Activated naive CD8-positive, alpha-beta T cell treated with anti-CD3 and anti-CD28 coated beads for 36 hours (primary cell): ENCODE measurements around the gene SMURF1. TPM values are rescaled to one million over a fixed set of nuclear protein-coding genes. Genes with fewer than 3 reads are reported as not detected.
A peak's percentile ranks its signal among the peaks of the same experiment; 100 is the strongest.

Experiments used
- DNase-seq: peaks from one replicate; pipeline ENCODE4 v3.0.0; 2021
- H3K27ac Mint-ChIP-seq: one replicate; pipeline ENCODE4 v1.8.0; 2022; ENCODE audit warnings: mild to moderate bottlenecking, moderate library complexity, mixed read lengths
- H3K27me3 Mint-ChIP-seq: one replicate; pipeline ENCODE4 v1.8.0; 2022; ENCODE audit warnings: mild to moderate bottlenecking, mixed read lengths
- H3K36me3 Mint-ChIP-seq: one replicate; pipeline ENCODE4 v1.8.0; 2021; ENCODE audit warnings: mild to moderate bottlenecking, mixed read lengths
- H3K4me1 Mint-ChIP-seq: one replicate; pipeline ENCODE4 v1.8.0; 2021; ENCODE audit warnings: mixed read lengths
- H3K4me3 Mint-ChIP-seq: one replicate; pipeline ENCODE4 v1.8.0; 2022; ENCODE audit warnings: mild to moderate bottlenecking, moderate library complexity, mixed read lengths
- H3K9me3 Mint-ChIP-seq: one replicate; pipeline ENCODE4 v1.8.0; 2022; ENCODE audit warnings: mixed read lengths
- total RNA-seq, 2 experiments: library from RNA; stranded (reverse); gene quantifications; one replicate each; pipeline ENCODE4 v1.2.3, GENCODE V29; 2021

The SMURF1 gene
- total RNA-seq, 2 experiments from 2014 or later, result 12.3 TPM

DNA sequence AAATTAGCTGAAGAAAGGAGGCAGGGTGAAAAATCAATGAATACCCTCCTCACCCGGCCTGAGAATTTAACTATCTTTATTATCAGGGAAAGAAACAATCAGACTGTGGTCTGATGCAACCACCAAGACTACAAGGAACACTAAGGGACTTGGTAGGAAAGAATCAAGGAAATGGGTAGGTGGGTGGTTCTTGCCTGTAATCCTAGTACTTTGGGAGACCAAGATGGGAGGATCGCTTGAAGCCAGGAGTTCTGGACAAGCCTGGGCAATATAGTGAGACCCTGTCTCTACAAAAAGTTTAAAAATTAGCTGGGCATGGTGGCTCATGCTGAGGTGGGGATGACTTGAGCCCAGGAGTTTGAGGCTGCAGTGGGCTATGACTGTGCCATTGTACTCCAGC, 12.6 kb downstream of the SMURF1 start:
- Mint-ChIP-seq H3K27me3 (no peaks in the 10 kb centered on the region), H3K4me3 (no peak overlapping the region), H3K9me3 (no peaks in the 10 kb centered on the region), H3K36me3 (peaks cover 4% of the 10 kb centered on the region), H3K4me1 (peaks cover 42% of the 10 kb centered on the region), H3K27ac (no peak overlapping the region)
- DNase-seq, result no peak

DNA sequence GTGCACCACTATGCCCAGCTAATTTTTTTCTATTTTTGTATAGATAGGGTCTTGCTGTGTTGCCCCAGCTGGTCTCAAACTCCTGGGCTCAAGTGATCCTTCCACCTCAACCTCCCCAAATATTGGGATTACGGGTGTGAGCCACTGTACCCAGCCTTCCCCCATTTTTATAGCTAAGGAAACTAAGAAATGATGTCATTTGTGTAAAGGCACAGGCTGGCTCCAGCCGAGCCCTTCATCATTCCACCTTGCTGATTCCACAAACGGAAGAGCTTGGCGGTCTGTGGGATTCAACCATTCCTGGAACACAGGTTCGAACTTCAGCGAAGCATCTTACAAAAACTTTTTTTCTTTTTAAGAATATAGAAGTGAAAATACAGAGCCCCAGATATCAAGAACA, 14.4 kb downstream of the SMURF1 start:
- Mint-ChIP-seq H3K9me3 (no peaks in the 10 kb centered on the region), H3K4me1 (peaks cover 39% of the 10 kb centered on the region), H3K4me3 (no peak overlapping the region), H3K27me3 (no peaks in the 10 kb centered on the region), H3K27ac (no peak overlapping the region), H3K36me3 (peaks cover 4% of the 10 kb centered on the region)
- no peak for DNase-seq

DNA sequence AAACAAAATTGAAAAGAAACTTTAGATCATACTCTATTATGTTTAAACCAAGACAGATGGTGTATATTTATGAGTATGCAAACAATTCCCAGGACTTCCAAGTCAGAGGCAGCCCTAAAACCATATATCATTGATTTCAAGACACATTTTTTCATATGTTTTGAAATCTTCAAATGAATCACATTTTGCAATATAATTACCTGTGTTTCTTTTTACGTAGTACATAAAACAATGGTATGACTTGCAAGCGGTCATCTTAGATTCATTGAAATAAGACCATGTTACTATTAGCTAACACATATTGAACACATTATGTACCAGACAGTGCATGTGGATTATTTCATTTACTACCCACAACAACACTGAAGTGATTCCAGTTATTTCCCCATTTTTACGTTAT, 14.9 kb downstream of the SMURF1 start:
- Mint-ChIP-seq H3K27ac (no peak overlapping the region), H3K36me3 (peaks cover 4% of the 10 kb centered on the region), H3K4me1 (peaks cover 39% of the 10 kb centered on the region), H3K9me3 (no peaks in the 10 kb centered on the region), H3K27me3 (no peaks in the 10 kb centered on the region), H3K4me3 (no peak overlapping the region)
- no peak for DNase-seq

DNA sequence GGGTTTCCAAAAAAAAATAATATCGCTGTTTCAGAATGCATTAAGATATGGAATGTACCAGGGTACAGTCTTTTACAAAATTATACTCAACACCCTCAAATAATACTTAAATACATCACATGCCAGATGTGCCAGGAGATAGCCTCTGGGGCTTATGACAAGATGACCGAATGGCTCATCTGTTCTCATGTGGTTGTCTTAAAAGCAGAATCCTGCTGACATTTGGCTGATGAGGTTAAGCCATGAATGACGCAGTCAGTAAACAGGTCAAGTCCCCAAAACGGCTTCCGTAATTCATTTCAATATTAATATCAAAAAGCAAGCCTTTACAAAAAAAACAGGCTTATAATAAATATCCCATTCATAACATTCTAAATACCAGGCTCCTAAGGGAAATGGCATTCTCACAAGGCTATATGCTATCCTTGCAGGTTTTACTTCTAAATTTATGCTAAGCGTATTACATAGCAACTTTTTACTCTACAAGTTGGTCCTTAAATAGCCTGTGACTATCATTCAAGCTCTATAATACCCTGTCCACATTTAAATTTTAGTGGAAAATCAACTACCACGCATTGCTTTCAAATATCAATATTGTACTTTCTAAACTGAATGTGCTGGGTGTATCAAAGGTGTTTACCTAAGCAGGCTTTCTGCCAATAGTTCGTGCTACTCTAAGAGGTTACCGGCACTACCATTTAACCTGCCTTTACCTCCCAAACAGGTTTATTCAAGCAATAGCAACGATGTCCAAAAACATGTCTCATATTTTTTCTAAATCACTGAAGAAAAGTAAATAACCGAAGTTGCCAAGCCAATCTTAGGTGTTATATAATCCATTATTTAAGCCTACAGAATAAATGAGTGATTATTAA, 15.6 kb downstream of the SMURF1 start:
- H3K9me3 Mint-ChIP-seq, result no peaks in the 10 kb centered on the region
- no peaks in the 10 kb centered on the region for H3K27me3 Mint-ChIP-seq
- no peak for DNase-seq
- peaks cover 41% of the 10 kb centered on the region for H3K4me1 Mint-ChIP-seq
- H3K36me3 Mint-ChIP-seq, result peaks cover 4% of the 10 kb centered on the region
- H3K27ac Mint-ChIP-seq, result no peak overlapping the region
- H3K4me3 Mint-ChIP-seq, result no peak overlapping the region

DNA sequence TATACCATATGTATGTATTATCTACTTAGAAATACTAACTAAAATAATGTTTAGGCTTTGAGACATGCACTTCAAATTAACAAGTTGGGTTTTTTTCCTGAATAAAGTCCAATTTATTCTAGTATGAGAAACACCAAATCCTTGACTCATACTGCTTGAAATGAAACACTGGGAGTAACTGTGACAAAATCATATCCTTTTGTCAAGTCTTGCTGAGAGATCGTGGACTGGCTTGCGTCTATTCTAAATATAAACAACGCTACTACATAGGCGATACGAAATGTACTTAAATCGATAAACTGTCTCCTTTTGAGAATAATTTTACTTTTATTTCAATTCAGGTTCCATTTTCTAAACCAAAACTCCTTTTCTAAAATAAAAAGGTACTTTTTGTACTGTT, 16.3 kb downstream of the SMURF1 start:
- H3K9me3 Mint-ChIP-seq, result no peaks in the 10 kb centered on the region
- H3K36me3 Mint-ChIP-seq, result peaks cover 6% of the 10 kb centered on the region
- no peak overlapping the region for H3K4me3 Mint-ChIP-seq
- DNase-seq, result no peak
- H3K27ac Mint-ChIP-seq, result no peak overlapping the region
- no peaks in the 10 kb centered on the region for H3K27me3 Mint-ChIP-seq
- H3K4me1 Mint-ChIP-seq, result peaks cover 38% of the 10 kb centered on the region

DNA sequence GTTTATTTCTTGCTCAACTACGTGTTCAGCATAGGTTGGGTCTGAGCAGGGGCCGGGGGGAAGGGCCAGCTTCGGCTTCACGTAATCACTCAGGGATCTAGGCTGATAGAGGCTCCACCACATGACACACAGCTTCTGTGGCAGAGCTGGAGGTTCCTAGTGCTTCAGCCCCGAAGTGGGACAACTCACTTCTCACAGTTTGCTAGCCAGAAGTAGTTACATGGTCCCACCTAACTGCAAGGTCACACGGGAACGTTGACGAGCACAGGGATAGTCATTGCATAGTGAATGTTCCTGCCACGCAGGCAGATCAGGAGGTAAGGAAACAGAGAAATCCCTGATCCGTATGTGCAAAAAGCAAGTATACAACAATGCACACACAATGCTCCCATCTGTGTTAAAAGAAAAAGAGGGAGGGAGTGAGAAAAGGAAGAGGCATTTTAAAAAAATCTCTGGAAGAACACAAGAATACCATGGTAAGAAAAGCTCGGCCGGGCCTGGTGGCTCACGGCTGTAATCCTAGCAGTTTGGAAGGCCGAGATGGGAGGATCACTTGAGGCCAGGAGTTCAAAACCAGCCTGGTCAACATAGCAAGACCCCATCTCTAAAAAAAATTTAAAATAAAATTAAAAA, 16.9 kb downstream of the SMURF1 start:
- Mint-ChIP-seq H3K27me3 (no peaks in the 10 kb centered on the region), H3K4me1 (peaks cover 32% of the 10 kb centered on the region), H3K36me3 (peaks cover 7% of the 10 kb centered on the region), H3K27ac (no peak overlapping the region), H3K9me3 (no peaks in the 10 kb centered on the region), H3K4me3 (no peak overlapping the region)
- no peak for DNase-seq

DNA sequence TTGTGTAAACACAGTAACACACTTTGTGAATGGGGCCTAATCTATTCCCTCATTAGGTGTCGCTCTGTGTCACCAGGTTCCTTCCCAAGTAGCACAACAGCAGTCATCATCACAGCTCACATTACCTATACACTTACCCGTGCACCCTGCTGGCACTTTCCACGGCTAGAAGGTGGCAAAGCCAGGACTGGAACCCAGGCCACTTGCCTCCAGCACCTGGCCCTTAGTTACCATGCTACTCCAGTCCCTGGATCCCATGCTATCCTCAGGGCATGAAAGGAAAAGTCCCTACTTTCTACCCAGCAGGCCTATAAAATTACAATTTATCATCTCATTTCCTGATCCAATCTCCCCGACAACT, 18.4 kb downstream of the SMURF1 start:
- no peak for DNase-seq
- Mint-ChIP-seq H3K27me3 (no peaks in the 10 kb centered on the region), H3K4me3 (no peak overlapping the region), H3K36me3 (peaks cover 15% of the 10 kb centered on the region), H3K9me3 (peaks cover 2% of the 10 kb centered on the region), H3K27ac (no peak overlapping the region), H3K4me1 (peaks cover 31% of the 10 kb centered on the region)

DNA sequence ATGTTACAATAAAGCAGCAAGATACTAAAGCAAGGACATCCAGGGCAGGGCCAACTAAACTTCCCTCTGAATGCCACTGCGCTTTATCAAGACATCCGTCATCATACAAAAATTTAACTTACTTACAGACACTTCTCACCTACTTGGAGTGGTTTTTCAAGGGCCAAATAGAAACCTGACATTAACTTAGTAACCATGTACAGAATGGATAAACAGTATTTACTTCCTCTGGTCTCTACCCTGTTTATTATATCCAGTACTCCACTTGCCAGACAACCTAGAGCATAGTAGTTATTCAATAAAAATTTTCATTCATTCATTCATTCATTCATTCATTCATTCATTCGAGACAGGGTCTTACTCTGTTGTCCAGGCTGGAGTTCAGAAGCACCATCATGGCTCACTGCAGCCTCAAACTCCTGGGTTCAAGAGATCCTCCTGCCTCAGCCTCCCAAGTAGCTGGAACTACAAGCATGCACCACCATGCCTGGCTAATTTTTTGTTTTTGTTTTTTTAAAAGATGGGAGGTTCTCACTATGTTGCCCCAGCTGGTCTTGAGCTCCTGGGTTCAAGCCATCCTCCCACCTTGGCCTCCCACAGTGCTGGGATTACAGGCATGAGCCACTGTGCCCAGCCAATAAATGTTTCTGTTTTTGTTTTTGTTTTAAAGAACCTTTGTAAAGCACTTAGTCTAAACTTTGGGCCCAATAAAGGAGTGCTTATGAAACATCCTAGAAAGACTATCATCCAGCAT, 19.0 kb downstream of the SMURF1 start:
- H3K27me3 Mint-ChIP-seq, result no peaks in the 10 kb centered on the region

DNA sequence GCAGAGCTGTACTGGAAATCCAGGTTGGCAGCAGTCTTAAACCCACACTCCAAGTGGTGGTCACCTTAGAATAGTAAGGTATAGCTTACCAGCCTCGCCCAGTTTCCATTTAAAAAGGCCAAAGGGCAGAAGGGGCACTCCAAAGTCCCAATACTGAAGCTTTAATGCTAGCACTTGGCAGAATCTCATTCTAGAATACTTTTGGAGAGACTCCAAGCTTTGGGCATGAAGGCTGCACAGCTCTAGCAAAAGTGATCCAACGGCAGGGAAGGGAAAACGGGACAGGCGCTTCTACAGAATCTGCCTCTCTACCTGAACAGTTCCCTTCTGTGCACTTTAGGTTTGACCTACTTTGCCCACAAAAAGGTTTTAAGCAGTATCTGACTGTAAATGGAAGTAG, 19.7 kb downstream of the SMURF1 start:
- Mint-ChIP-seq H3K27ac (no peak overlapping the region), H3K36me3 (peaks cover 25% of the 10 kb centered on the region), H3K4me3 (no peak overlapping the region), H3K4me1 (peaks cover 34% of the 10 kb centered on the region), H3K27me3 (no peaks in the 10 kb centered on the region), H3K9me3 (peaks cover 8% of the 10 kb centered on the region)
- DNase-seq, result no peak

More for the DNA sequence above, 19.0 kb downstream of the SMURF1 start:
- H3K27ac Mint-ChIP-seq, result no peak overlapping the region
- peaks cover 21% of the 10 kb centered on the region for H3K36me3 Mint-ChIP-seq
- DNase-seq, result no peak
- H3K4me3 Mint-ChIP-seq, result no peak overlapping the region
- H3K4me1 Mint-ChIP-seq, result peaks cover 34% of the 10 kb centered on the region
- peaks cover 6% of the 10 kb centered on the region for H3K9me3 Mint-ChIP-seq

DNA sequence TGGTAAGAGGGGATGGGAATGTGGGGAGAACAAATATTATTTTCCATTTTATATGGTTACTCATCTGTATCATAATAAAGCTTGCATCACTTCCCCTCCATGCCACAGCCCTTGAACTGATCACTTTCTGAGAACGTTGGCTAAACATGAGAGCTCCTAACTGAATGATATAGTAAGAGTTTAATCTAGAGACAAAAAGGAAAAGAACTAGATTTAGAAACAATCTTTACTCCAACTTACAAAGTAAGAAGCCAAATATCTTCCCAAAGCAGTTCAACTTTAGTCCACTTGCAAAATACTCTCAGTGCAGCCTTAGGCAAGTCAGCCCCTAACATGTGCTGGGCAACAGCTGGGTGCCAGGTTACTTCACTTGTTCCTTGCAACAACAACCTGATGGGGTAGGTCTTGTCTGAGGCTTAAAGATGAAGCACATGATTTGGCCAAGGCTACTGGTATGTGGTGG, 20.3 kb downstream of the SMURF1 start:
- Mint-ChIP-seq H3K4me1 (peaks cover 34% of the 10 kb centered on the region), H3K27ac (peak overlapping the region; percentile 39), H3K36me3 (peaks cover 29% of the 10 kb centered on the region), H3K9me3 (peaks cover 11% of the 10 kb centered on the region), H3K27me3 (no peaks in the 10 kb centered on the region), H3K4me3 (no peak overlapping the region)
- DNase-seq, result no peak

DNA sequence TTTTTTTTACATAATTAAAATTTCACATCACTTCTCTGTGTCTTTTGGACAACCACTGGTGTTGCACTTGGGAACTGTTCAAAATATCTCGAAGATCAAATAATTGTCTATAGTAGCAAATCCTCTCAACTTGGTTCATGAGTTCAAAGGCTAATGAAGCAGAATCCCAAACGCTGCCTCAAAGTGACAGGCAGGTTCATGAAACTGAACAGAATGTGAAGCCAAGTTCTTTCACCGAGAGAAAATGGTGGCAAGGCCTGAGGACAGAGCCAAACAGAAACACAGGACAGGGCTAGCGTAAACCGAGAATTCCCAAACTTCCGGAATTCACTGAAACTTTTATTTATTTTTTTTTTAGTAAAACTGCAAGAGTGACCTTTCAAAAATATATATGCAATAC, 21.1 kb downstream of the SMURF1 start:
- no peaks in the 10 kb centered on the region for H3K27me3 Mint-ChIP-seq
- no peak overlapping the region for H3K27ac Mint-ChIP-seq
- H3K9me3 Mint-ChIP-seq, result peaks cover 17% of the 10 kb centered on the region
- peaks cover 40% of the 10 kb centered on the region for H3K4me1 Mint-ChIP-seq
- peaks cover 36% of the 10 kb centered on the region for H3K36me3 Mint-ChIP-seq
- no peak for DNase-seq
- no peak overlapping the region for H3K4me3 Mint-ChIP-seq

DNA sequence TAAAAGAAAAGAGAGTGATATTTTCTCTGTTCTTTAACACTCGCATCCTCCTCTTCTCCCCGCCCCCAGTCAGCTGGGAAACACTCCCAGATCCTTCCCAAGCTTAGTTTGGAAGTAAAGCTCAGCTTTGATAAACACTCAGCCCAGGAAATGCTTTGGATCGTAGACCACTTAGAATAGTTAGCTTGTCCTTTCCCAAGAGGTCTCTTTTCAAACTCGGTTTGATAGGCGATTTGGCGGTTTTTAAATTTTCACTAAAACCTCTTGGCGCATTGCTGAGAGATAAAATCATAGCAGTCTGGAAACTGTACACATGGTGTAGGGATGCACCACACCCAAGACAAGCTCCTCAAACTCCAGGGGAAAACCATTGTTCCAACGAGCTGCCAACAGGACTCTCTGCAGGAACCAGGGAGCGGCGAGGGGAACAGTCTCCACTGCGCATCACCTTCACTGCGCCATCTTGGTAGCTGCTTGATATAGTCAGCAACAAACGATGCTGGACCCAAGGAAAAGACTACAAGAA, 22.3 kb downstream of the SMURF1 start:
- Mint-ChIP-seq H3K36me3 (peaks cover 41% of the 10 kb centered on the region), H3K9me3 (peaks cover 22% of the 10 kb centered on the region), H3K4me1 (peaks cover 40% of the 10 kb centered on the region), H3K27me3 (no peaks in the 10 kb centered on the region), H3K4me3 (no peak overlapping the region), H3K27ac (no peak overlapping the region)
- no peak for DNase-seq

DNA sequence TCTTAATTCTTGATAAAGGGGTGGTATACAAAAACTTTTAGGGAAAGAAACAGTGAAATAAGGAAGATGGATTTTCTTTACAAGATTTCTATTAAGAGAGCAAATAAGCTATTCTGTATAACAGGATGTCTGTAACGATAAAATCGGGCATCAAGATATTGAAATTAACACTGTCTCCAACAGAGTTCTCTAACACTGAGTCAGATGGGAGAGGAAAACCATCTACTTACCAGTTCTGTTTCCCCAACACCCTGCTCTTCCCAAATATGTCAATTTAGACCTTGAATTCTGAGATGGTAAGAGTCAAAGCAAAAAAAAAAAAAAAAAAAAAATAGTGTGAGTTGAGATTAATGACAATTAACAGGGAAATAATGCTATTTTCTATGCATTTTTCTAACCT, 23.0 kb downstream of the SMURF1 start:
- DNase-seq, result no peak
- peaks cover 40% of the 10 kb centered on the region for H3K4me1 Mint-ChIP-seq

DNA sequence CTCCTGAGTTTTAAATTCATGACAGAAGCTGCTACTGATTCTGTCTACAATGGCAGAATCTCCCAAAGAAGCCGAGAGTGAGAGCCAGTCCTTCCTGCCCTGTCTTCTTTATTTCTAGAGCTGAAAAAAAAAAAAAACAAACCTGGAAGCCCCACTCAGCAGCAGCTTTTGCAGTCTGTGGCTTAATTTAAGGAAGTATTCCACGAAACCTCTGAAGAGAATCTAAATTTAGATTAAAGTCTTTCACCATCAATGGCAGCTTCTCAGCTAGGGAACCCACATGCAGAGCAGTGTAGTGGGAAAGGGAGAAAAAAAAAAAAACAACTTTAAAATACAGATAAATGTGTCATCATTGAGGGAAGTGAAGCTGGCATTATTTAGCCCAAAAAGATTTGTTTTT, 23.4 kb downstream of the SMURF1 start:
- peaks cover 38% of the 10 kb centered on the region for H3K4me1 Mint-ChIP-seq

More for the DNA sequence above, 23.0 kb downstream of the SMURF1 start:
- Mint-ChIP-seq H3K27ac (no peak overlapping the region), H3K4me3 (no peak overlapping the region), H3K9me3 (peaks cover 22% of the 10 kb centered on the region), H3K27me3 (no peaks in the 10 kb centered on the region), H3K36me3 (peaks cover 43% of the 10 kb centered on the region)

DNA sequence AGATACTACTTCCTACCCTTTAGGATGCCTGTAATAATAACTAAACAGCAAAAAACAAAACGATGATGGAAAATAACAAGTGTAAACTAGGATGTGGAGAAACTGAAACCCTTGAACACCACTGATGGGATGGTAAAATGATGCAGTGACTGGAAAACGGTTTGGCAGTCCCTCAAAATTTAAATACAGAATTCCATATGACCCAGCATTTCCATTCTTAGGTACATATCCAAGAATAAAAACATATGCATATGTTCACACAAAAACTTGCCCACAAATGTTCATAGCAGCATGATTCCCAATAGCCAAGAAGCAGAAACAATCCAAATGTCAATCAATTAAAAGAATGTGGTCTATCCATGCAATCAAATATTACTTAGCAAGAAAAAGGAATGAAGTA, 25.8 kb downstream of the SMURF1 start:
- H3K4me1 Mint-ChIP-seq, result peaks cover 26% of the 10 kb centered on the region
- peaks cover 36% of the 10 kb centered on the region for H3K9me3 Mint-ChIP-seq
- no peak for DNase-seq
- no peak overlapping the region for H3K4me3 Mint-ChIP-seq
- H3K27me3 Mint-ChIP-seq, result no peaks in the 10 kb centered on the region
- H3K36me3 Mint-ChIP-seq, result peaks cover 59% of the 10 kb centered on the region
- H3K27ac Mint-ChIP-seq, result no peak overlapping the region

More for the DNA sequence above, 23.4 kb downstream of the SMURF1 start:
- H3K36me3 Mint-ChIP-seq, result peaks cover 44% of the 10 kb centered on the region
- peaks cover 23% of the 10 kb centered on the region for H3K9me3 Mint-ChIP-seq
- no peaks in the 10 kb centered on the region for H3K27me3 Mint-ChIP-seq
- no peak overlapping the region for H3K27ac Mint-ChIP-seq
- DNase-seq, result no peak
- no peak overlapping the region for H3K4me3 Mint-ChIP-seq
